HG03432 (cell line): ENCODE data around the gene ST3GAL3.

Experiments
- ATAC-seq: cut with Tn5 transposase; IDR thresholded peaks from one replicate; pipeline ENCODE4 v1.9.1; 2021; ENCODE audit warnings: mild to moderate bottlenecking, moderate library complexity; ENCODE audit not compliant: unreplicated experiment

Gene ST3GAL3

GRCh38 chr1:43783671-43784205 is 76.4 kb downstream of the ST3GAL3 start:
- no peak for ATAC-seq

- no peak for ATAC-seq
Measured at GRCh38 chr1:43786201-43786958, 79.0 kb downstream of the ST3GAL3 start.

- ATAC-seq, result no peak
Measured at GRCh38 chr1:43786960-43787359, 79.6 kb downstream of the ST3GAL3 start.

- no peak for ATAC-seq
Measured at GRCh38 chr1:43789604-43790550, 82.5 kb downstream of the ST3GAL3 start.

- ATAC-seq, result no peak
Measured at GRCh38 chr1:43791243-43791642, 83.9 kb downstream of the ST3GAL3 start.

- no peak for ATAC-seq
Measured at GRCh38 chr1:43796111-43796581, 88.8 kb downstream of the ST3GAL3 start.

DNA sequence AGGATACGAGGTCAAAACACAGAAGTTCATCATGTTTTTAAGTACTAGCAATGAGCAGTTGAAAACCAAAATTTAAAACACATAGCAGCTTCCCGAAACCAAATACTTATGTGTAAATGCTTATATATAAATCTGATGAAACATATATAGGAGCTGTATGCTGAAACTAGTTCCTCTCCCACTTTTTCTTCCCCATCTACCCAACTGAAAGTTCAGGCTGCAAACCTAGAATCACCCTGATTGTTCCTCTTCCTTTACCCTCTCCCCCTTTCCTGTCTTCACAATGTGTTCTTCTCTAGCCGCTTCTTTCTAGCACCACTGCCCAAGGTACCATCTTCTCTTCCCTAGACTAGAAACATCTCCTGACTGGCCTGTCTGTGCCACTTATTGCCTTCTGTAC is 90.6 kb downstream of the ST3GAL3 start:
- no peak for ATAC-seq

DNA sequence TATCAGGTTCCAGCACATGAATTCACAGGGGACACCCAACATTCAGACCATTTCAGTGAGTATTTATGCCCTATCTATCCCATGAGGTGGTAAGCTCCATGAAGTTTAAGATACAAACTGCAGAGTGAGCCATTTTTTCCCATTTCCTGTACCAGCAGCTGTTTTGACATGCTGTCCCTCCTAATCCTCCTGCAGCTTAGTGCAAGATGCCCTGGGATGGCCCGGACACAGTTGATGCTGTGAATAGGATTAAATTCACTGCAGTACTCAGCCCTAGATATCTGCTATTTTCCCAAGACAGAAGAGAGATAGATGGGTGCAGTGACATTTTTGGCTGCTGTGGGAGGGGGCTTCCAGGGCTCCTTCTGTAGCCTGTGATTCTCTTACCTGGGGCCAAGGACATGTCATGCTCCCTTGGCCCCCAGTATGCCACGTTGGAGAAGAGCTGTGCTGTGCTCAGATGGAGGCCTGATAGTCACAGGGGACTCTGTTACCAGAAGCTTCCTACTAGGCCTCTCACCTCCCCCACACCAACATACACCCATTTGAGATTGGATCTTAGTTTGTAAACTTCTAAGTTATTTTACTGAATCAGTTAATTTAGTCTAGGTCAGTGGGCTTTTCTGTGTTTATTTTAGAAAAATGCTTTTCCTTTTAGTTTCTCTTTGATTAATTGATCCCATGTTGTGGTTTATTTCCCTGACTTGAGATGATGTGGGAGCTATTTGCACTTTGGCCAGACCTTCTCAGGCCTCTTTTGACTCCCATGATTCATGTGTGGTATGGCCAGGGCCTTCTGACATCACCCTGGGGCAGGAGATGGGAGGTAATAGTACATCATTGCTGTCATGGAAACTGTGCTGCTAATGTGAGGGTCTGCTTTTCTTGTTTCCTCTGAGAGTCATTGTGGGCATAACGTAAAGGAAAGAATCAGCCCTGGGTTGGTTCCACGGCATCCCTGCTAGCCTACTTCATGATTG is 92.6 kb downstream of the ST3GAL3 start:
- ATAC-seq, result no peak

DNA sequence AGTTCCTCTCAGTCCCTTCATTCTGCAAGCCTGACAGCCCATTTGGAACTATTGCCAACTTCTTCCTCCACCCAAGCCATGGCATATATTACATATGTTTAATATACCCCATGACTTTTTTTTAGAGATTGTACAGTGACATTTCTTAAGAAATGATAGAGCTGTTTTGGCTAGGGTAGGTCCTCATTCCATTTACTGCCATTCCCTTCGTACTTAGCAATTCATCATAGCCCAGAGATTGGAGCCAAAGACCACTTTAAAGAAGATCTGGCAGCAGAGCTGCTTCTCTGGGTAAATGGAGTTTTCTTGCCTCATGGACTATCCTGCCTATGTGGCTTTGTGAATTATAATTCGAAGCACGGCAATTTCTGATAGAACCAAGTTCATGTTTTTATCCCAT is 93.4 kb downstream of the ST3GAL3 start:
- no peak for ATAC-seq

- ATAC-seq, result no peak
Measured at GRCh38 chr1:43801203-43801602, 93.9 kb downstream of the ST3GAL3 start.

- no peak for ATAC-seq
Measured at GRCh38 chr1:43802356-43802980, 95.1 kb downstream of the ST3GAL3 start.

- no peak for ATAC-seq
Measured at GRCh38 chr1:43803105-43803504, 95.8 kb downstream of the ST3GAL3 start.

GRCh38 chr1:43803646-43804045 is 96.3 kb downstream of the ST3GAL3 start:
- no peak for ATAC-seq

GRCh38 chr1:43804569-43804968 is 97.2 kb downstream of the ST3GAL3 start:
- no peak for ATAC-seq

GRCh38 chr1:43805340-43805739 is 98.0 kb downstream of the ST3GAL3 start:
- ATAC-seq, result no peak

DNA sequence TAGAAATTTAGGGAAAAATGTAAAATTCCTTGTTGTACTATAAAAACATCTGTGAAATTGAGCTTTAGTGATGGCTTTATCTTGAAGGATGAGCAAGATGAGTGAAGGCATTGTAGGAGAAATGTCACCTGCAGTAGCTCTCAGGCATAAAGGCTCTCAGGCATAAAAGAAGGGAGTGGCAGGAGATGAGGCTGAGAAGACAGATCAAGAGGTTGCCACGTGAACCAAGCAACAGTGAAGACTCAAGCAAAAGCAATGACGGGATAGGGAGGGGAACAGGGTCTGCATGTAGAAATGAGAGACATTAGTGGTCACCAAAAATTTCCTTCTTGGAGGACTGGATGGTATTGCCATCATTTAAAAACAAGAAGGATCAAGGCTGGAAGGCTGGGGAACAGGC is 98.8 kb downstream of the ST3GAL3 start:
- no peak for ATAC-seq

GRCh38 chr1:43809097-43809673 is 101.8 kb downstream of the ST3GAL3 start:
- ATAC-seq, result no peak

DNA sequence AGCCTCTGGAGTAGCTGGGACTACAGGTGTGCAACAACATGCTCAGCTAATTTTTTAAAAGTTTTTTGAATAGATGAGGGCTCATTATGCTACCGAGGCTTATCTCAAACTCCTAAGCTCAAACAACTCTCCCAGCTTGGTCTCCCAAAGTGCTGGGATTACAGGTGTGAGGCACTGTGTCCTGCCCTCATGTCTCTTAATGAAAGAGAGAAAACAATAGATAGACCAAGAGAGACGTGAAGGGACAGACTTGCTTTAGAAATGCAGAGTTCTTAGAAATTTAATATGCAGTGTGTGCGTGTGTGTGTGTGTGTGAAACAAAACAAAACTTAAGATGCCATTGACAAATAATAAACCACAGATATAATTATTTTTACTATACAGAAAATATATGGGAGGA is 105.2 kb downstream of the ST3GAL3 start:
- no peak for ATAC-seq

DNA sequence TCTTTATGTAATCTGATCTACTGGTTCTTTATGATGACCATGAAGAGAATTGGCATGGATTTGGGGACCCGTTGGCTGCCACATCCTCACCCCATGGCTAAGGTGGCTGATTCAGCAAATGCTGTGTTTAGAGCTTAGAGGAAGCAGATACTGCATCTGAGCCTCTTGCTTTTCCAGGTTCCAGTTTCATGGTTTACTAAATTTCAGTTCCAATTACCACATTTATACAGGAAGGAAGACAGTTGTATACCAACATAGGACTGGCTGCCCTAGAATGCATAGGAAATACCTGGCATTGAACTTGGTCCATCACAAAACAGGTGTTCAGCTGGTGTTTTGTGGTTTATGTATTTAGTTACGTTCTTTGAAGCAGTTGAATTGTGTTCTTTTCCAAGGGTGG is 107.1 kb downstream of the ST3GAL3 start:
- ATAC-seq, result no peak
